NT2/D1 (cell line): ENCODE measurements around the gene TMEM231.

Experiments used
- SUZ12 ChIP-seq: IDR thresholded peaks from 2 replicates; pipeline ENCODE4 v1.6.1; 2011; ENCODE audit not compliant: insufficient read length, insufficient read depth; ENCODE audit errors: extremely low read depth
- YY1 ChIP-seq: IDR thresholded peaks from 2 replicates; pipeline ENCODE4 v1.6.1; 2011; ENCODE audit not compliant: insufficient read length, insufficient read depth
- ZNF274 ChIP-seq: IDR thresholded peaks from 2 replicates; pipeline ENCODE4 v1.6.1; 2011; ENCODE audit warnings: mild to moderate bottlenecking, low read depth, low read length

DNA sequence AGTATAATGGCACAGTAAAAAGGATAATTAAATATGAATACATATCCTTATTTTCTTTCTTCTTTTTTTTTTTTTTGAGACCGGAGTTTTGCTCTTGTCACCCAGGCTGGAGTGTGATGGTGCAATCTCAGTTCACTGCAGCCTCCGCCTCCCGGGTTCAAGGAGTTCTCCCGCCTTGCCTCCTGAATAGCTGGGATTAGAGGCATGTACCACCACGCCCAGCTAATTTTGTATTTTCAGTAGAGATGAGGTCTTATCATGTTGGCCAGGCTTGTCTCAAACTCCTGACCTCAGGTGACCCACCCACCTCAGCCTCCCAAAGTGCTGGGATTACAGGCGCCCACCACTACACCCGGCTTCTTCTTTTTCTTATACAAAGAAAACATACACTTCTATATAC, 22.2 kb upstream of the TMEM231 start:
- TF ChIP-seq YY1, result no peak
- no peak for TF ChIP-seq ZNF274
- no peak for TF ChIP-seq SUZ12
